Measurements from ENCODE around the gene MYB.
A peak's percentile ranks its signal among the peaks of the same experiment; 100 is the strongest.

The MYB gene

DNA sequence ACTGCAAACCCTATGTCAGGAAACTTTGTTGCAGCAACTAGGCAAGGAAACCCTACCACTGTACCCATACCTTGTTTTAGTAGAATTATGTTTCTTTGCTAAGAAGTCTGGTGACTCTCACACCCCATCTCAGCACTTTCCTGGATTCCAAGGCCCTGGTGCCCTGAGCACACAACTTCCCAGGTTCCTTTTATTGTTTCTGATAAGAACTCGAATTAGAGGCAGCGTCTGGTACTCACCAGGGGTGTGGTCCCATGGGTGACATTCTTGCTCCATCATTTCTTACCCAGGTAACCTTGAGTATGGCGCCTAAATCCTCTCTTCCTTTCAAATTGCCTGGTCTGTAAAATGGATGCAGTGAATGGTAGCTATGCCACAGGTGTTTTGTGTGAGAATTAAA, 34.1 kb downstream of the MYB start:
- H3K4me1 ChIP-seq (ENCODE audit: control insufficient read depth in 1 of 2, insufficient read depth in 1 of 2, low read depth in 1 of 2, low read length in 1 of 2), result peaks cover 2 to 22% of the 10 kb centered on the region in 2 experiments
- TF ChIP-seq, protein P1, sequence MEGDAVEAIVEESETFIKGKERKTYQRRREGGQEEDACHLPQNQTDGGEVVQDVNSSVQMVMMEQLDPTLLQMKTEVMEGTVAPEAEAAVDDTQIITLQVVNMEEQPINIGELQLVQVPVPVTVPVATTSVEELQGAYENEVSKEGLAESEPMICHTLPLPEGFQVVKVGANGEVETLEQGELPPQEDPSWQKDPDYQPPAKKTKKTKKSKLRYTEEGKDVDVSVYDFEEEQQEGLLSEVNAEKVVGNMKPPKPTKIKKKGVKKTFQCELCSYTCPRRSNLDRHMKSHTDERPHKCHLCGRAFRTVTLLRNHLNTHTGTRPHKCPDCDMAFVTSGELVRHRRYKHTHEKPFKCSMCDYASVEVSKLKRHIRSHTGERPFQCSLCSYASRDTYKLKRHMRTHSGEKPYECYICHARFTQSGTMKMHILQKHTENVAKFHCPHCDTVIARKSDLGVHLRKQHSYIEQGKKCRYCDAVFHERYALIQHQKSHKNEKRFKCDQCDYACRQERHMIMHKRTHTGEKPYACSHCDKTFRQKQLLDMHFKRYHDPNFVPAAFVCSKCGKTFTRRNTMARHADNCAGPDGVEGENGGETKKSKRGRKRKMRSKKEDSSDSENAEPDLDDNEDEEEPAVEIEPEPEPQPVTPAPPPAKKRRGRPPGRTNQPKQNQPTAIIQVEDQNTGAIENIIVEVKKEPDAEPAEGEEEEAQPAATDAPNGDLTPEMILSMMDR (IDR thresholded peaks at IDR 0.05), result no peak
- H3K36me3 ChIP-seq, result peaks cover 32% of the 10 kb centered on the region
- H3K9me3 ChIP-seq, result no peaks in the 10 kb centered on the region
- no peak overlapping the region for H3K4me3 ChIP-seq (ENCODE audit: low read depth in 1 of 2, low read length in 1 of 2)
- H3K27ac ChIP-seq, result peak overlapping the region; percentile 24
- no peaks in the 10 kb centered on the region for H3K27me3 ChIP-seq

DNA sequence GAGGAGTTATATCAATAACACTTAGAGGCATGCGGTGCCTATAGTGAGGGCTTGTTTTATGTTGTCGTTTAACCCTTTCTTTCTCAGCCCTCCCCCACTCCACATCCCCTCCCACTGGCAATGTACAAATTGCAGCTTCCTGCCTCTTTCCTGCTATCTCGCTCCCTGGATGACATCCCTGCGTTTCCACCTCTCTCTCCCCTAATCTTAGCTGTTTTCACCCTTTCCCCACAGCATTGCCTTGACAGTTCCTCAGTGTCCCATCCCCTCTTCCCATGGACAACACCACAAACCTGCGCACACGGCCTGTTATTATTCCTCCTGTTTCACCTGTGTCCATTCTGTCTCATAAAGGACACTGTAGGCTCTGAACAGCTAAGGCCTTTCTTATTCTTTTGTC, 34.5 kb downstream of the MYB start:
- Histone ChIP-seq H3K27ac (peak overlapping the region; percentile 24), H3K36me3 (peaks cover 35% of the 10 kb centered on the region), H3K4me1 (ENCODE audit: control insufficient read depth in 1 of 2, insufficient read depth in 1 of 2, low read depth in 1 of 2, low read length in 1 of 2) (peaks cover 0 to 18% of the 10 kb centered on the region in 2 experiments), H3K27me3 (no peaks in the 10 kb centered on the region), H3K4me3 (ENCODE audit: low read depth in 1 of 2, low read length in 1 of 2) (no peak overlapping the region), H3K9me3 (no peaks in the 10 kb centered on the region)
- TF ChIP-seq, protein P1 (IDR thresholded peaks at IDR 0.05), result no peak

DNA sequence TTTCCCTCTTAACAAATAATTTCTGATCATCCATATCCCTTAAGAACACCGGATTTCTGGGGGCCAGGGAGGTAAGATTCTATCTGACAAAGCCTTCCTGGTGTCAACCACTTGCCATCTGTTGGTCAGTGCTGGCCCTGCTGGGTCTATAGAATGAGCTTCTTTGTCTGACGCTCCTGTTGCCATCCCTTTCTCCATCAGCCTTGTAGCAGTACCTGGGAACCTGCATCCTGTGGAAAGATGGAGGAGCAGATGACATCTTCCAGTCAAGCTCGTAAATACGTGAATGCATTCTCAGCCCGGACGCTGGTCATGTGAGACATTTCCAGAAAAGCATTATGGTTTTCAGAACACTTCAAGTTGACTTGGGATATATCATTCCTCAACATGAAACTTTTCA, 36.6 kb downstream of the MYB start:
- no peaks in the 10 kb centered on the region for H3K27me3 ChIP-seq
- peaks cover 45% of the 10 kb centered on the region for H3K36me3 ChIP-seq
- no peaks in the 10 kb centered on the region for H3K9me3 ChIP-seq
- H3K4me3 ChIP-seq (ENCODE audit: low read depth in 1 of 2, low read length in 1 of 2), result no peak overlapping the region
- TF ChIP-seq, protein P1 (IDR thresholded peaks at IDR 0.05), result no peak
- H3K4me1 ChIP-seq (ENCODE audit: control insufficient read depth in 1 of 2, insufficient read depth in 1 of 2, low read depth in 1 of 2, low read length in 1 of 2), result no peaks in the 10 kb centered on the region
- H3K27ac ChIP-seq, result no peak overlapping the region

DNA sequence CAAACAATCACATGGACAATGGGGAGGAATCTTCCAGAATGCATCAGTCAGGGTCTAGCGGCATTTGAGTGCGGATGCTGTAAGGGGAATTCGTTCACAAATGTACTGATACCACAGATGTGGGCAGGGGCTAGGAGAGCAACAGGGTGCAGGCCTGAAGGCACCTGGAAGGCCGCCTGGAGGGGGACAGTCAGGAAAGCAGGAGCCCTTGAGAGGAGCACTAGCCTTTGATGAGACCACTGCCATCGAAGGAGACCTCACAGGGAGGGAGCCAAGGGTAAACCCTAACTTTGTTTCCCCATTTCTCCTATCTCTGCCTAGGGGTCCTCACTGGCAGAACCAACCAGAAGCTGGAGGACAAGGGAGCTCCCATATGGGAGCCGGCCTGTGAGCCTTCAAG, 38.2 kb downstream of the MYB start:
- H3K27ac ChIP-seq, result no peak overlapping the region
- no peaks in the 10 kb centered on the region for H3K27me3 ChIP-seq
- H3K9me3 ChIP-seq, result no peaks in the 10 kb centered on the region
- H3K4me3 ChIP-seq (ENCODE audit: low read depth in 1 of 2, low read length in 1 of 2), result no peak overlapping the region
- H3K36me3 ChIP-seq, result peaks cover 46% of the 10 kb centered on the region
- no peaks in the 10 kb centered on the region for H3K4me1 ChIP-seq (ENCODE audit: control insufficient read depth in 1 of 2, insufficient read depth in 1 of 2, low read depth in 1 of 2, low read length in 1 of 2)
- TF ChIP-seq, protein P1 (IDR thresholded peaks at IDR 0.05), result no peak

DNA sequence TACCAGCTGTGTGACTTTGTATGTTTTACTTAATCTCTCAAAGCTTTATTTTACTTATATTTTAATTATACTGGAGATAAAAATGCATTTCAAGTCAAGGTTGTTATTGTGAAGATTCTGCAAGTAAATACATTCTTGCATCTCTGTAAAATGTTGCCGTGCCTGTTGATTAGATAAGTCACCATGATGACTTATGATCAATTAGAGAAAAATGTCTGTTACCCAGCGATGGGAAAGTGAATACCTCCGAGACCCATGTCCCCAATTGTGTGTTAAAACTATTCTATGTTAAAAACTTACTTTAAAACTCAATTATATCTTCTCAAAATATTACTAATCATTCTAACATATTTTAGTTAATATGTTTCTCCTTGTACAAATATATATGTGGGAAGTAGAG, 39.9 kb downstream of the MYB start:
- Histone ChIP-seq H3K27ac (no peak overlapping the region), H3K9me3 (no peaks in the 10 kb centered on the region), H3K4me1 (ENCODE audit: control insufficient read depth in 1 of 2, insufficient read depth in 1 of 2, low read depth in 1 of 2, low read length in 1 of 2) (no peaks in the 10 kb centered on the region), H3K27me3 (no peaks in the 10 kb centered on the region), H3K36me3 (peaks cover 51% of the 10 kb centered on the region), H3K4me3 (ENCODE audit: low read depth in 1 of 2, low read length in 1 of 2) (no peak overlapping the region)
- TF ChIP-seq, protein P1 (IDR thresholded peaks at IDR 0.05), result no peak

DNA sequence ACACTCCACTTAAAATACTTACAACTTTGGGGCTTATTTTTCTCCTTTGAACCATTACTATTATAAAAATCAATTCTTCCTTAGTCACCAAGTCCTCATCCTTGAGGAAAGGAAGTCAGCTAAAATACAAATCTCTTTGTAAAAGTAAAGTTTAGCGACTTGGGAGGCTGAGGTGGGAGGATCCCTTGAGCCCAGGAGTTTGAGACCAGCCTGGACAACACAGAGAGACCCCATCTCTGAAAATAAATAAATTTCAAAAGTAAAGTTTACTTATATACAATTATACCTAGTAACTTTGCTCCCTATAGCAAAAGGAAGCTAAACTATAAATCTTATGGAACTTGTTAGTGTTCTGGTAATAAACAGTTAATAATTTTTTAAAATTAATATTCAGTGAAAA, 40.4 kb downstream of the MYB start:
- Histone ChIP-seq H3K4me3 (ENCODE audit: low read depth in 1 of 2, low read length in 1 of 2) (no peak overlapping the region), H3K4me1 (ENCODE audit: control insufficient read depth in 1 of 2, insufficient read depth in 1 of 2, low read depth in 1 of 2, low read length in 1 of 2) (no peaks in the 10 kb centered on the region), H3K27ac (no peak overlapping the region), H3K36me3 (peaks cover 51% of the 10 kb centered on the region), H3K27me3 (no peaks in the 10 kb centered on the region), H3K9me3 (no peaks in the 10 kb centered on the region)
- TF ChIP-seq, protein P1 (IDR thresholded peaks at IDR 0.05), result no peak
